BE2C (cell line): ENCODE measurements around the gene VAPB.

Source experiments
- DNase-seq: peaks from one replicate; pipeline ENCODE4 v3.0.0-alpha.2; 2020
- H3K27me3 ChIP-seq: fragments of 250-450 bp; sonication (Bioruptor Pico); 2 replicates; pipeline ENCODE4 v1.5.1; 2020; ENCODE audit warnings: mild to moderate bottlenecking
- H3K36me3 ChIP-seq: fragments of 250-450 bp; sonication (Bioruptor Pico); 2 replicates; pipeline ENCODE4 v1.5.1; 2020; ENCODE audit warnings: mild to moderate bottlenecking
- H3K4me1 ChIP-seq: fragments of 250-450 bp; sonication (Bioruptor Pico); 2 replicates; pipeline ENCODE4 v1.5.1; 2020
- H3K4me3 ChIP-seq: 2 replicates; pipeline ENCODE4 v1.5.1; 2011; ENCODE audit warnings: low read depth, low read length
- H3K9me3 ChIP-seq: fragments of 250-450 bp; sonication (Bioruptor Pico); 2 replicates; pipeline ENCODE4 v1.5.1; 2020
- CTCF ChIP-seq: IDR thresholded peaks from 2 replicates; pipeline ENCODE4 v1.5.1; 2012; ENCODE audit warnings: mild to moderate bottlenecking, low read depth, low read length

Gene VAPB

GRCh38 chr20:58392286-58392685 lies 3.3 kb downstream of the VAPB start:
- Histone ChIP-seq H3K36me3 (peaks cover 37% of the 10 kb centered on the region), H3K4me1 (peaks cover 9% of the 10 kb centered on the region; the same call in 1 of the 2 replicates), H3K4me3 (no peak overlapping the region), H3K27me3 (no peaks in the 10 kb centered on the region), H3K9me3 (peaks cover 3% of the 10 kb centered on the region; the same call in 1 of the 2 replicates)
- no peak for DNase-seq
- TF ChIP-seq CTCF = no peak

GRCh38 chr20:58393299-58393698 lies 4.3 kb downstream of the VAPB start:
- TF ChIP-seq CTCF = no peak
- H3K27me3 ChIP-seq = no peaks in the 10 kb centered on the region
- H3K9me3 ChIP-seq = peaks cover 3% of the 10 kb centered on the region; the same call in 1 of the 2 replicates
- no peak overlapping the region for H3K4me3 ChIP-seq
- peaks cover 9% of the 10 kb centered on the region; the same call in 1 of the 2 replicates for H3K4me1 ChIP-seq
- peaks cover 37% of the 10 kb centered on the region for H3K36me3 ChIP-seq
- DNase-seq = no peak

- no peak for TF ChIP-seq CTCF
- Histone ChIP-seq H3K4me1 (peaks cover 7% of the 10 kb centered on the region; the same call in 1 of the 2 replicates), H3K4me3 (no peak overlapping the region), H3K9me3 (peaks cover 2% of the 10 kb centered on the region; the same call in 1 of the 2 replicates), H3K27me3 (no peaks in the 10 kb centered on the region), H3K36me3 (peaks cover 33% of the 10 kb centered on the region)
- DNase-seq = no peak
These were observed 5.8 kb downstream of the VAPB start for GRCh38 chr20:58394801-58395200.

- TF ChIP-seq CTCF = no peak
- Histone ChIP-seq H3K36me3 (peaks cover 26% of the 10 kb centered on the region), H3K4me3 (no peak overlapping the region), H3K9me3 (no peaks in the 10 kb centered on the region), H3K27me3 (no peaks in the 10 kb centered on the region), H3K4me1 (0 out of 2 replicates have a peak, but pooled peaks cover 5% of the 10 kb centered on the region)
- no peak for DNase-seq
These were observed 6.6 kb downstream of the VAPB start for GRCh38 chr20:58395604-58396003.

- Histone ChIP-seq H3K27me3 (no peaks in the 10 kb centered on the region), H3K4me1 (0 out of 2 replicates have a peak, but pooled peaks cover 5% of the 10 kb centered on the region), H3K9me3 (no peaks in the 10 kb centered on the region), H3K36me3 (peaks cover 8% of the 10 kb centered on the region; the same call in 1 of the 2 replicates), H3K4me3 (no peak overlapping the region)
- no peak for DNase-seq
- no peak for TF ChIP-seq CTCF
These were observed 8.4 kb downstream of the VAPB start for GRCh38 chr20:58397429-58397828.

- H3K4me1 ChIP-seq = 0 out of 2 replicates have a peak, but pooled peaks cover 7% of the 10 kb centered on the region
- TF ChIP-seq CTCF = no peak
- no peaks in the 10 kb centered on the region for H3K27me3 ChIP-seq
- H3K4me3 ChIP-seq = no peak overlapping the region
- H3K36me3 ChIP-seq = peaks cover 6% of the 10 kb centered on the region; the same call in 1 of the 2 replicates
- DNase-seq = no peak
- no peaks in the 10 kb centered on the region for H3K9me3 ChIP-seq
These were observed 9.2 kb downstream of the VAPB start for GRCh38 chr20:58398254-58398653.
